COR-L47 (cell line): Measurements from ENCODE around the gene BPIFB6.
A peak's percentile ranks its signal among the peaks of the same experiment; 100 is the strongest.

ENCODE experiments used
- DNase-seq: peaks from one replicate; lab custom pipeline; 2025; lab: John Stamatoyannopoulos, UW

The BPIFB6 gene

GRCh38 chr20:33031531-33031930 lies at the start of gene BPIFB6:
BPIFB6 (plus strand) TSS chr20:33031648; CDS start chr20:33031648, 0 bp downstream.
- no peak for DNase-seq

DNA sequence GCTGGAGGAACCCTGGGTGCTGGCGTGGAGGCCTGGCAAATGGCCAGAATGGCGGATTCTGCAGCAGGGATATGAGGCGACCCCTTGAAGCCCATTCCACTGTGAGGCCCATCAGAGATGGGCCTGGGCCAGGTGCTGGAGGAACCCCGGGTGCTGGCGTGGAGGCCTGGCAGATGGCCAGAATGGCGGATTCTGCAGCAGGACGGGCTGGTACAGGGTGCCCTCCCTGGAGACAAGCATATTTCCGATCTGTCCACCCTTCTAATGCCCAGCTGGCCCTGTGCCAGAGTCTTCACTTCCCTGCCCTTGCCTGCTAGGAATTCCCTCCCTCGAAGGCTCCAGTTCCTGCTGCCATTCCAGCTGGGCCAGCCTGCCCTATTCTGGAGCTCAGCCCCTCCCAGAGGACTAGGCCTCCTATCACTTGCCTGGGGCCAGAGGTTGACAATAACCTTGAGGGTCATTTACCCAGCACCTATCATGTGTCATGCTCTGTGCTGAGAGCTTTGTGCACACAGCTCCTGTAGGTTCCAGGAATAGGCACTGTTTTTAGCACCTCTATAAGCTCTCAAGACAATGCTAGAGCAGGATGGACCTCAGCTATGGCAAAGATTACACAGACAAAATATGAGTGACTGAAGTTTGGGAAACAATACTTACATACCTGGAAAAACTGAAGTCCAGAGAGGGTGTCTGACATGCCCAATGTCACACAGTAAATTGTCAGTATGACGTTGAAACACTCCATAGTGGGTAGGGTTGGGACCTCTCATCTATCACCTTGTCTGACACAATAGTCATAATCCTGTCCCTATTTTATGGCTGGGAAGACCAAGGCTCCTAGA lies 48.6 kb upstream of the BPIFB6 start:
- peak; percentile 18 for DNase-seq

- no peak for DNase-seq
Observed at GRCh38 chr20:32983459-32984112, 47.9 kb upstream of the BPIFB6 start.

GRCh38 chr20:32984196-32984595 lies 47.3 kb upstream of the BPIFB6 start:
- DNase-seq = no peak

DNA sequence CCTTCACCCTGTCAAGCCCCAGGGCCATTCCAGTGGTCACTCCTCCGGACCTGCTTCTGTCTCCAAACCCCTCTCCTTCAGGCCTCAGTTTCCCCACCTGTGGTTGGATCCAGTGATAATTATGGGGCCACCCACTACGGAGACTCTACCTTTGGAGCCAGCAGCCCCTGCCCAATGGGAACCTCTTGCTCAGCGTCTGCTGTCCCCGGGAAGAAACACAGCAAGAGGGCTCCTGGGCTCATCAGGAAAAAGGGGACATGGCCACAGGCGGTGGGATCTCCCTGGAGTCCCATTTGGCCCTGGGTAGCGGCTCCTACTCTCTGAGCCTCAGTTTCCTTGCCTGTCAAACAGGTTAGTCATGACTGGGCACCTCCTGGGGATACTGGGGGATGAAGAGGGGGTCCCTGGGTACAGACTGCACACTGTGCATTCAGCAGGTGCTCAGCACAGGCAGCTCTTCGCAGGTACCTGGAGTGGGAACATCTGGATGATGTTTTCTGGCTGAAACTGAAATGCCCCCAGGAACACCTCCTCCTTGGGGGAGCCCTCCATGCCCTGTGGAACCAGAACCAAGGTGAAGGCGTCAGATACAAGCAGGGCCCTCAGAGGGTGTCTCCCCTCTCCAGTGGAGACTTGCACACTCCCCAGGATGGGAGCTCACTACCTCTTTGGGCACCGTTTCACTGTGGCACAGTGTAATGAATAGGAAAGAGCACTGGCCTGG lies 46.7 kb upstream of the BPIFB6 start:
- no peak for DNase-seq

- no peak for DNase-seq
Observed at GRCh38 chr20:32985596-32985995, 45.9 kb upstream of the BPIFB6 start.

GRCh38 chr20:32986331-32986966 lies 45.0 kb upstream of the BPIFB6 start:
- DNase-seq = no peak

DNA sequence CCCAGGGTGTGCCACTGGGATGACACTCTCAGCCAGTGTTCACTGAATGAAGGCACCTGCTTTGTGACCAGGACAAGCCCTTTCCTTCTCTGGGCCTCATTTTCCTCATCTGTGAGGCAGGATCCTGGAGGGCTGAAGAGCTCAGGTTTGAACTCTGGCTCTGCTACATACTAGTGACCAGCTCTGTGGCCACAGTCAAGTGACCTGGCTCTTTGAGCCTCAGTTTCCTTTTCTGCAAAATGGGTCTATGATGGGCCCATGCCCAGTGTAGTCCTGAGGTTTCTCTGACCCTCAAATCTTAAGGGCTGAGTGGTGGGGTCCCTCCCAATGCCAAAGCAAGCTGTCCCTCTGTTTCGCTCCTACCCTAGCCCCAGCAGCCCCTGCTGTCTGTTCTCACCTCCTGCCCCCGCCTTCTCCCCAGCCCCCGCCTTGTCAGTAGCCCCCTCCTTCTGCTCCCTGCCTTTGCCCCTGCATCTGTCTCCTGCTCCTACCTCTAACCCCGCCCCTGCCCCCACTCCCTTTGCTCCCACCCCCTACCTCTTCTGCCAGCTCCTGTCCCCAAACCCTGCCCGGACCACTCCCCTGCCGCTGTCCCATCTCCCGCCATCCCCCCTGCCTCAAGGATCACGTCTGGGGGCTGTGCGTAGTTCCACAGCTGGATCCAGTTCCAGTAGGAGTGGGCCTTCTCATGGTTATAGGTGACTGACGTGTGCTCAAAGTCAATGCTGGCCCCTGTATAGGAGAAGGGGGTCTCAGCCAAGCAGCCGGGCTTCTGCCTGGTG lies 44.2 kb upstream of the BPIFB6 start:
- no peak for DNase-seq

GRCh38 chr20:32988008-32988407 lies 43.4 kb upstream of the BPIFB6 start:
- DNase-seq = no peak

- DNase-seq = no peak
Observed at GRCh38 chr20:32989507-32990283, 41.8 kb upstream of the BPIFB6 start.

GRCh38 chr20:32990426-32990825 lies 41.0 kb upstream of the BPIFB6 start:
- no peak for DNase-seq

- no peak for DNase-seq
Observed at GRCh38 chr20:32991383-32991782, 40.1 kb upstream of the BPIFB6 start.

GRCh38 chr20:32991792-32992641 lies 39.4 kb upstream of the BPIFB6 start:
- no peak for DNase-seq

DNA sequence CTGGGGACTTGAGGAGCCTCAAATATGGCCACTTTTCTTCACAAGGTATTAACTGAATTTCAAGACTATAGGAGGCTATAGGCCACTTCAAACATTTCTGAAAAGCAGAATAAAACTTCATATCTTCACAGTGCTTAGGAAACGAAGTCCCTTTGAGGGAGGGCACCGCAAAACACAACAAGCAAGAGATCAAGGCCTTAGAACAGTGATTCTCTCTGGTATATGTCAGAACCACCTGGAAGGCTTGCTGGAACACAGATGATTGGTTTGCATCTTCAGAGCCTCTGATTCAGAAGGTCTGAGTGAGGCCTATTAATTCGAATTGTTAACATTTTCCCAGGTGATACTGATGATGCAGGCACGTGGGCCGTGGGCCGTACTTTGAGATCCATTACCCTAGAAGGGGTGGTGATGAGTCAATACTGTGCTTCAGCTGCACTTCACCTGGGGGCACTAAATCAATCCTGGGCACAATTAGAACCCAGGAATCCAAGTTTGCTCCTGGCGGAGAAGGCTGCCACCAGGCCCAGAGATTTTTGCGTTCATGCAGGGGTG lies 37.9 kb upstream of the BPIFB6 start:
- DNase-seq = no peak

DNA sequence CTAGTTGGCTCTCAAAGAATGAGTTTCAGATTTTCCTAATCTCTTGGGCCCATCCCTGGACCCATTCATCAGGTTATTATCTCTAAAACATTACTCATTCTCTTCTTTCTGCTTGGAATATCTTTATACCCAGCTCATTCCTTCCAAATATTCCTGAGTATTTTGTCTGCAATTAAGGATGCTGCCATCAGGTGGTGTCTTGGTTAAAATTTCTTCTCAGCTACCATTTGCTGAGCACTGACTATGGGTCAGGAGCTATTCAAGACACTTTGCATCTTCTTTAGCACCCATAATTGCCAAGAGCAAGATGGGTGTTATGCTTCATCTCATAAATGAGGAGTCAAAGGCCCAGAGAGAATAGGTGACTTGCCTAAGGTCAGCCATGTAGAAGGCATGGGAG lies 35.6 kb upstream of the BPIFB6 start:
- no peak for DNase-seq

- no peak for DNase-seq
Observed at GRCh38 chr20:32997431-32997830, 34.0 kb upstream of the BPIFB6 start.

DNA sequence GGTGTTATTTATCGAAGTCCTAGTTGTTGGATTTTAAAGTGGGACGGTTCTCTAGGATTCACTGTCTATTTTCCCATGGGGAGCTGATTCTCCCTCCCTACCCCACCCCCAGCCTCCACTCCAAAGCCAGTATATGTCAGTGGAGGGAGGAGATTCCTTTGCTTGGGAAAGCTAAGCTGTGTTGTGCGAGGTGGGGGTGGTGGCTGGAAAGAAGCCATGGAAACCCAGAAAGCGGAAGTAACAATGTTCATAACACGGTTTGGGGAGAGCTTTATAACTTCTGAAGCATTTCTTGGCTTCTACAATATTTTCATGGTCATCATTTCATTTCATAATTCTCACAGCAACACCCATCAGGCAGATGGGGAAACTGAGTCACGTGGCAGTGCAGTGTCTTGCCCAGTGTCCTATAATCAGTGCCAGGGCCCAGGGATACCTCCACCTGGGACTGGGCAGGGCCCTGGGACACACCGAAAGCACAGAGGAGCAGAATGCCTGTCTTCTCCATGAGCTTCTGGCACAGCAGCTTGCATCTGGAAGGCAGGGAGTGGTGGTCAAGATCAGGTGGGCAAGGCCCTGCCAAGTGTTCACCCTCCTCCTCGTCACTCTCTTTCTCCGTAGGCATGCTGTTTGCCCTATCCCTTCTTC lies 31.7 kb upstream of the BPIFB6 start:
- no peak for DNase-seq

DNA sequence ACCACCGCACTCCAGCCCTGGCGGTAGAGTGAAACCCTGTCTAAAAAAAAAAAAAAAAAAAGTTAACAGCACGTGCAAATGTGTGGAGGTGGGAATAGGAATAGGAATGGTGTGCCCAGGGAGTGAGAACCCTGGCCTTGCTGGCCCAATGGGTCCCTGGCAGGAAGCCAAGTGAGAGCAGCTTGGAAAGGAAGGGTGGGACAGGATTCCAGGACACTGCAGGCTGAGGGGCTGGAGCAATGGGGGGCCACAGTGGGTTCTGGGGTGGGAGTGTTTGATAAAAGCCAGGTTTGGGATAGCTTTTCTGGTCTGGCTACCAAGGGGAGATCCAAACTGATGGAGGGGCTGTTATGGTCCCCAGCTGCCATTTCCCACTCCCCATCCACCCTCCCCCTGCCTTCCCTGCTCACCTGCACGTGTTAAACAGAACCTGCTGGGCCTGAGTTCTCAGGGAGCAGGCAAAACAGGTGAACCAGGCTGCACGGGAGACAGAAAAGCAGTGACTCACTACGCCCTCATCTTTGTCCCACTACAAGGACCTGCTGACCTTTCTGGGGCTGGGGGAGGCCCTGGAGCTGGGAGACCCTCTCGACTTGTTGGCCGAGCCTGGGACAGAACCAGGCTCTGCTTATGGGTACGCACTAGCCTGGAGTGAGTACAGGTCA lies 30.5 kb upstream of the BPIFB6 start:
- DNase-seq = no peak
